SU-DHL-6 (cell line): Measurements from ENCODE around the gene ISLR.
A peak's percentile ranks its signal among the peaks of the same experiment; 100 is the strongest.

ENCODE experiments used
- H2AFZ ChIP-seq: fragments of 200-600 bp; sonication (generic); 2 replicates; pipeline ENCODE4 v1.6.1; 2014; ENCODE audit warnings: low read depth, mild to moderate bottlenecking, moderate library complexity, mixed read lengths, antibody characterized with exemption, low read length; ENCODE audit not compliant: severe bottlenecking
- H3F3A ChIP-seq: fragments of 200-600 bp; shearing (Covaris generic); 2 replicates; pipeline ENCODE4 v1.6.0; 2016; ENCODE audit warnings: antibody characterized with exemption, mild to moderate bottlenecking; ENCODE audit not compliant: insufficient read depth
- H3K27ac ChIP-seq: fragments of 200-600 bp; sonication (generic); 2 replicates; pipeline ENCODE4 v1.5.1; 2016; ENCODE audit warnings: low read depth, mild to moderate bottlenecking, low read length, moderate library complexity, mixed read lengths
- H3K27me3 ChIP-seq: fragments of 200-600 bp; sonication (generic), shearing (Covaris generic); 2 replicates; pipeline ENCODE4 v1.6.0; 2014; ENCODE audit warnings: mild to moderate bottlenecking, low read length
- H3K36me3 ChIP-seq: fragments of 200-600 bp; sonication (generic); 2 replicates; pipeline ENCODE4 v1.6.1; 2014; ENCODE audit warnings: mild to moderate bottlenecking, low read length, mixed read lengths
- H3K4me2 ChIP-seq: fragments of 300-600, 200-600 bp; shearing (Covaris generic), sonication (generic); 2 replicates; pipeline ENCODE4 v1.6.0; 2014; ENCODE audit warnings: low read length, low read depth, mild to moderate bottlenecking; ENCODE audit not compliant: poor library complexity, severe bottlenecking
- H3K4me3 ChIP-seq: fragments of 200-600 bp; sonication (generic); 2 replicates; pipeline ENCODE4 v1.5.1; 2014; ENCODE audit warnings: antibody characterized with exemption, low read length, mild to moderate bottlenecking, mixed read lengths; ENCODE audit not compliant: insufficient read depth, poor library complexity, severe bottlenecking
- H3K79me2 ChIP-seq: fragments of 200-600 bp; sonication (generic); 2 replicates; pipeline ENCODE4 v1.6.1; 2014; ENCODE audit warnings: mild to moderate bottlenecking, low read length, moderate library complexity; ENCODE audit not compliant: insufficient read depth
- H3K9ac ChIP-seq: fragments of 200-600 bp; sonication (generic); 2 replicates; pipeline ENCODE4 v1.7.0; 2014; ENCODE audit warnings: mild to moderate bottlenecking, low read length
- H3K9me2 ChIP-seq: fragments of 200-600 bp; sonication (generic); replicated peaks from 2 replicates; pipeline ENCODE4 v1.6.1; 2014; ENCODE audit warnings: low read length; ENCODE audit not compliant: insufficient read depth
- H3K9me3 ChIP-seq: fragments of 200-600 bp; sonication (generic); 2 replicates; pipeline ENCODE4 v1.6.1; 2014; ENCODE audit warnings: low read length, mixed read lengths; ENCODE audit not compliant: insufficient read depth
- H4K20me1 ChIP-seq: fragments of 200-600 bp; sonication (generic); 2 replicates; pipeline ENCODE4 v1.6.1; 2014; ENCODE audit warnings: low read depth, mild to moderate bottlenecking, antibody characterized with exemption, low read length, moderate library complexity, mixed read lengths
- EZH2phosphoT487 ChIP-seq: fragments of 200-600 bp; sonication (generic), shearing (Covaris generic); conservative IDR thresholded peaks from 2 replicates; pipeline ENCODE4 v1.6.1; 2018; ENCODE audit warnings: mild to moderate bottlenecking, antibody characterized with exemption, low read length, moderate library complexity, mixed read lengths
- TF ChIP-seq, protein P1 (sequence below): fragments of 200-600 bp; sonication (generic); IDR thresholded peaks from one replicate; pipeline ENCODE4 v1.5.1; 2017; ENCODE audit warnings: antibody characterized with exemption, mild to moderate bottlenecking, low read length, moderate library complexity; ENCODE audit not compliant: insufficient read depth, poor library complexity, severe bottlenecking

Gene ISLR

DNA sequence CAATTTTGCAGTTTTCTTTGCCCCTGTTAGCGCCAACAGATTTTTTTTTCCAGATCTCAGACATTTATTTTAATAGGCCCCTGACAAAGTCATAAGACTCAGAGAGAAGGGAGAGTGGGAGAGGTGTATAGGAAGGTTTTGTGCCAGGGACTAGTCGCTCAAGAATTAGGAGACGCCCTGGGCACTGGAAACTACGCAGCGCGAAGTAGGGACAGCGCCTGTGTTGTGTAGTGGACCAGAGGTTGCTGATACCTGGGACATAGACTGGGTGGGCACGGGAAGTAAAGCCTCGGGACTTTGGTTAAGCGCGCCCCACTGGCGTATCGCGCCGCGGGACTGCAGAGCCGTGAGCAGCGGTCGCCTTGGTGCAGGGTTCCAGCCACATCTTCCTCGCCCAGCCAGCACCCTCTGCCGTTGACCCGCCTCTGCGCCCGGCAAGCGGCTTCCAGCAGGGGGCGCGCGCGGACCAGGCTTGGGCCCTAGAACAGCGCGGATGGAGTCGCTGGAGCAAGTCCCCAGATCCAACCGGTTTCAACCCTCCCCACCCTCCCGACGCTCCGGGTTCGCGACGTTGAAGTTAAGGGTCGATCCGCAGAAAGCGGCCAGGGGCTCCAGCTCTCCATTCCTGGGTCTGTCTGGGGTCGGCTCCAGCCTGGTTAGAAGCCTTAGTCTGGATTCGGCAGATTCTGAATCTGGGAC is 46.1 kb upstream of the ISLR start:
- Histone ChIP-seq H3K79me2 (no peaks in the 10 kb centered on the region), H3K36me3 (no peaks in the 10 kb centered on the region), H3K4me2 (no peak overlapping the region), H2AFZ (no peak overlapping the region), H3K9ac (no peak overlapping the region), H3K4me3 (no peak overlapping the region), H3K27me3 (no peaks in the 10 kb centered on the region), H3K9me3 (no peaks in the 10 kb centered on the region), H3K9me2 (no peaks in the 10 kb centered on the region), H3F3A (no peaks in the 10 kb centered on the region), H4K20me1 (no peaks in the 10 kb centered on the region), H3K27ac (no peak overlapping the region)
- TF ChIP-seq, protein P1, sequence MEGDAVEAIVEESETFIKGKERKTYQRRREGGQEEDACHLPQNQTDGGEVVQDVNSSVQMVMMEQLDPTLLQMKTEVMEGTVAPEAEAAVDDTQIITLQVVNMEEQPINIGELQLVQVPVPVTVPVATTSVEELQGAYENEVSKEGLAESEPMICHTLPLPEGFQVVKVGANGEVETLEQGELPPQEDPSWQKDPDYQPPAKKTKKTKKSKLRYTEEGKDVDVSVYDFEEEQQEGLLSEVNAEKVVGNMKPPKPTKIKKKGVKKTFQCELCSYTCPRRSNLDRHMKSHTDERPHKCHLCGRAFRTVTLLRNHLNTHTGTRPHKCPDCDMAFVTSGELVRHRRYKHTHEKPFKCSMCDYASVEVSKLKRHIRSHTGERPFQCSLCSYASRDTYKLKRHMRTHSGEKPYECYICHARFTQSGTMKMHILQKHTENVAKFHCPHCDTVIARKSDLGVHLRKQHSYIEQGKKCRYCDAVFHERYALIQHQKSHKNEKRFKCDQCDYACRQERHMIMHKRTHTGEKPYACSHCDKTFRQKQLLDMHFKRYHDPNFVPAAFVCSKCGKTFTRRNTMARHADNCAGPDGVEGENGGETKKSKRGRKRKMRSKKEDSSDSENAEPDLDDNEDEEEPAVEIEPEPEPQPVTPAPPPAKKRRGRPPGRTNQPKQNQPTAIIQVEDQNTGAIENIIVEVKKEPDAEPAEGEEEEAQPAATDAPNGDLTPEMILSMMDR = peak; percentile 83
- TF ChIP-seq EZH2phosphoT487 = no peak

DNA sequence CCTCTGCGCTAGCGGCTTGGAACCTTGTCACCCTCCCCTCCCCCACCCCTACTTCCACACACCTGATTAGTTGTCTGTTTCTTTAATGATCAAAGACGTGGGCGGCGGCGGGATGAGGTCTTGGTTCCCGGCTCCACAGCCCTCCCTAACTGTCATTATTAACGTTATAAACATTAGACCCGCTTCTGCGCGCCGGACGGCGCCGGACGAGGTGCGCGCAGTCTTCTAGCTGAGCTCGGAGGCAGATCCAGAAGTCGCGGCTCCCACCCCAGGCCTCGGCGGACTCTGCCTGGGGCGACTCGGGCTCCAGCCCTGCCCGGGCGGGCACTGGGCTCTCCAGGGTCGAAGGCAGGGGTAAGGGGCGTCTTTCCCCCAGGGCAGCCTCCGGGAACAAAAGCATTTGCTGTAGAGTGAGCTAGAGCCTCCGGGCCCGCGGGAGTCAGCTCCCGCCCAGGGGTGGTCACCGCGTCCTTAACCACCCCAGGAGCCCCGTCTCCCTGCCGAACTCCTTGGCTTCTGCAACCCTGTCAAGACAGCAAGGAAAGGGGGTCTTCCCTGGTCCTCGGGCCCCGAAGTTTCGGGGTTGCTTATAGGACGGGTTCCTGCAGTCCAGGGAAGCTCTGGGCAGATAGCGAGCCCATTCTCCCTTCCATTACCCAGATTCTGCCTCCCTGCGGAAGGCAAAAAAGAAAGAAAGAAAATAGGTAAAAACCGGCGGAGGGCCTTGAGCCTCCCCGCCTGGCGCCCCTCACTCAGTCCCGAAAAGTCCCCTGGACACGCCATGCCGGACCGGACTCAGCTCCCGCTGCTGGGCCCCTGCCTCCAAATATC is 45.3 kb upstream of the ISLR start:
- H3K9ac ChIP-seq = no peak overlapping the region
- H3K27me3 ChIP-seq = no peaks in the 10 kb centered on the region
- no peaks in the 10 kb centered on the region for H3K79me2 ChIP-seq
- no peak overlapping the region for H3K27ac ChIP-seq
- H3K9me2 ChIP-seq = no peaks in the 10 kb centered on the region
- H3K4me3 ChIP-seq = no peak overlapping the region
- TF ChIP-seq EZH2phosphoT487 = no peak
- TF ChIP-seq, protein P1 = no peak
- no peak overlapping the region for H2AFZ ChIP-seq
- H3K9me3 ChIP-seq = no peaks in the 10 kb centered on the region
- no peaks in the 10 kb centered on the region for H3F3A ChIP-seq
- no peak overlapping the region for H3K4me2 ChIP-seq
- no peaks in the 10 kb centered on the region for H4K20me1 ChIP-seq
- no peaks in the 10 kb centered on the region for H3K36me3 ChIP-seq

DNA sequence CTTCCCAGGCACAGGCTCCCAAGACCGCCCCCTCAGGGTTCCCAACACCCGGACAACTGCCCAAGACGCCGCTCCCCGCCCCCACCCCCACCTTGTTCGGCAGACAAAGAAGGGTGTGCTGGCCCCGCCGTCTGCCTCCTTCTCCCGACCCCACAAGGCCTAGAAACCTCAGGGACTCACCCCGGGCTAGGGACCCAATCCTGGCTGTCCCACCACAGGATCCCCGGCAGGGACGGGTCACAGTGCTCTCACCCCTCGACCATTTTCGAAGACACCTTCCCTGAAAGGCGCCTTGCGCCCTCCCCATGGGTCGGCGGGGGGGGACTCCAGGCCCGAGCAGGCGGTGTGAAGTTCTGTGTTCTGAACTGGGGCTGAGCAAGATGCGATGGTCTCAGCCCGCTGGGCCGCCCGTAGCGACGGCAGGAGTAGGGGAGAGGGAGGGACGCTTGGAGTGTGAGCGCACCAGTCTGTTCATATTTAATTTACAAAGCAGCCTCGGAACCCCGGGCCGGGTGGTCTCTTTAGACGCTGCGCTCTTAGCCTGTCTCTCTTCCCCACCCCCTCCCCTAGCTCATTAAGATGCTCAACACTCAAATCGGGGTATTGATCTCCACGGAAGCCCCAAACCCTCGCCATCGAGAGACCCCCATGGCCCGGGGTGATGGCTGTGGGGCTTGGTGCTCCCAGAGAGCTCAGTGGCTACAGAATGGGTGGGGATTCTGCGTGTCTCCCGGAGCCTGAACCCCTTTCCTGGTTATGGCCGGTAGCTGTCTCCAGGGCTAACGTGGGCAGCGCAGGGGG is 44.5 kb upstream of the ISLR start:
- no peak for TF ChIP-seq EZH2phosphoT487
- TF ChIP-seq, protein P1 = no peak
- Histone ChIP-seq H2AFZ (no peak overlapping the region), H3K27ac (no peak overlapping the region), H3K9me2 (no peaks in the 10 kb centered on the region), H3K9ac (no peak overlapping the region), H3K4me2 (no peak overlapping the region), H3F3A (no peaks in the 10 kb centered on the region), H3K79me2 (no peaks in the 10 kb centered on the region), H3K36me3 (no peaks in the 10 kb centered on the region), H3K4me3 (no peak overlapping the region), H3K9me3 (no peaks in the 10 kb centered on the region), H3K27me3 (no peaks in the 10 kb centered on the region), H4K20me1 (no peaks in the 10 kb centered on the region)
